GM10248 (cell line): ENCODE results near the gene EHMT2.
"Not testable (repeated sequence)": the region's sequence is repeated elsewhere in the genome, so short reads cannot be mapped to it uniquely, and the experiment has no call there.

Experiments
- CTCF ChIA-PET: fragments of 300-600 bp; sonication (Branson Sonifier 250); formaldehyde crosslinking; extraction: SDS; loops from one replicate; lab custom pipeline; 2021; ENCODE audit warnings: antibody characterized with exemption; lab: Yijun Ruan, JAX
- POLR2A ChIA-PET: fragments of 350-650 bp; sonication (Branson Sonifier 250); formaldehyde crosslinking; extraction: SDS; loops from one replicate; lab custom pipeline; 2020; ENCODE audit warnings: antibody characterized with exemption; lab: Yijun Ruan, JAX
- DNase-seq: peaks from one replicate; pipeline ENCODE4 v3.0.0; 2012; ENCODE audit errors: extremely low spot score
- TF ChIP-seq, protein P1 (sequence below): IDR thresholded peaks from 2 replicates; pipeline ENCODE4 v1.5.1; 2012; ENCODE audit warnings: mild to moderate bottlenecking, low read depth; ENCODE audit errors: extremely low read depth, missing control alignments, control extremely low read depth

EHMT2 gene

GRCh38 chr6:31838968-31839367 lies 58.5 kb downstream of the EHMT2 start:
- ChIA-PET CTCF (interaction anchor here (1.0 to 2.2 kb wide), 6 partner anchors 8 to 154 kb away, joined by 3 to 5 read pairs (median 4); partner anchors contain the start of gene VARS1), POLR2A (interaction anchor here (0.6 to 3.9 kb wide), 6 partner anchors 8 to 24 kb away, joined by 3 to 19 read pairs (median 4); partner anchors contain the start of genes HSPA1A, HSPA1B, HSPA1L and NEU1)
- TF ChIP-seq, protein P1, sequence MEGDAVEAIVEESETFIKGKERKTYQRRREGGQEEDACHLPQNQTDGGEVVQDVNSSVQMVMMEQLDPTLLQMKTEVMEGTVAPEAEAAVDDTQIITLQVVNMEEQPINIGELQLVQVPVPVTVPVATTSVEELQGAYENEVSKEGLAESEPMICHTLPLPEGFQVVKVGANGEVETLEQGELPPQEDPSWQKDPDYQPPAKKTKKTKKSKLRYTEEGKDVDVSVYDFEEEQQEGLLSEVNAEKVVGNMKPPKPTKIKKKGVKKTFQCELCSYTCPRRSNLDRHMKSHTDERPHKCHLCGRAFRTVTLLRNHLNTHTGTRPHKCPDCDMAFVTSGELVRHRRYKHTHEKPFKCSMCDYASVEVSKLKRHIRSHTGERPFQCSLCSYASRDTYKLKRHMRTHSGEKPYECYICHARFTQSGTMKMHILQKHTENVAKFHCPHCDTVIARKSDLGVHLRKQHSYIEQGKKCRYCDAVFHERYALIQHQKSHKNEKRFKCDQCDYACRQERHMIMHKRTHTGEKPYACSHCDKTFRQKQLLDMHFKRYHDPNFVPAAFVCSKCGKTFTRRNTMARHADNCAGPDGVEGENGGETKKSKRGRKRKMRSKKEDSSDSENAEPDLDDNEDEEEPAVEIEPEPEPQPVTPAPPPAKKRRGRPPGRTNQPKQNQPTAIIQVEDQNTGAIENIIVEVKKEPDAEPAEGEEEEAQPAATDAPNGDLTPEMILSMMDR, result no peak
- DNase-seq, result no peak

GRCh38 chr6:31838114-31838553 lies 59.4 kb downstream of the EHMT2 start:
- not testable (repeated sequence) for DNase-seq
- POLR2A ChIA-PET, result interaction anchor here (1.0 to 3.9 kb wide), 5 partner anchors 9 to 25 kb away, joined by 3 to 19 read pairs (median 4); partner anchors contain the start of genes HSPA1A, HSPA1B, HSPA1L and NEU1
- CTCF ChIA-PET, result interaction anchor here (1.0 to 2.2 kb wide), 6 partner anchors 9 to 154 kb away, joined by 3 to 5 read pairs (median 4); partner anchors contain the start of gene VARS1

GRCh38 chr6:31837369-31838113 lies 60.0 kb downstream of the EHMT2 start:
- DNase-seq, result no peak
- CTCF ChIA-PET, result interaction anchor here (1.3 to 2.2 kb wide), 7 partner anchors 8 to 52 kb away, joined by 3 to 5 read pairs (median 3); partner anchors contain the start of genes LSM2 and VARS1
- TF ChIP-seq, protein P1, result no peak
- POLR2A ChIA-PET, result interaction anchor here (0.6 to 3.9 kb wide), 8 partner anchors 10 to 341 kb away, joined by 3 to 30 read pairs (median 6); partner anchors contain the start of genes HSPA1A, HSPA1B, HSPA1L and NEU1

DNA sequence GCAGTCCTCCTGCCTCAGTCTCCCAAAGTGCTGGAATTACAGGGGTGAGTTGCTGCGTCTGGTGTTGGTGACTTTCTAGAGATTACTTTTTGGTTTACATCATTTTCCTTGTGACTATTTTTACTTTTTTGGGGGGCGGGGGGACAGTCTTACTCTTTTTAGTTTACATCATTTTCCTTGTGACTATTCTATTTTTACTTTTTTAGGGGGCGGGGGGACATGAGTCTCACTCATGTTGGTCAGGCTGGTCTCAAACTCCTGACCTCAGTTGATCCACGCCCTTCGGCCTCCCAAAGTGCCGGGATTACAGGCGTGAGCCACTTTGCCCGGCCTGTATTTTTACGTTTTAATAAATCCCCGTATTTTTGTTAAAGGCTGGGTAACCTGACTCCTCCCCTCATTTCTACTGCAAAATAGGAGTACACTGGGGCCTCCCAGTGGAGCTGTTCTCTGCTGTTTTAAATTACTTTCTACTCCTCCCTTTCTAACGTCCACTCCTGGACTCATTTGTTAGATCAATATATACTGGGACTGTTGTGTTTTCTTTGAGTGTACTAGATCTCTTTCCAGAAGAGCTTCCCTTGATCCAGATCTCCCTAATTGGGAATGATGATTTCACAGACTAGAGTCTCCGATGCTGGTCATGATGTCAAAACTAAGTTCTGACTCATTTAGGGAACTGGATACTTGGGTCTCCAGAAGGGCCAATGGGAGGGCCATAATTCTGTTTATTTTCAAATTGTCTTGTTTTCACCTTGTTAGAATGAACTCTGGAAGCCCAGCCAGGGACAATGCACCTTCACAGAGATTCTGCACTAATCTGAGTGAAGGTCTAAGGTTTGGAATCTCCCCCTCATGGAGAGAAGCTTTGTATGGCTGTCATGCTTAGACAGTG lies 60.8 kb downstream of the EHMT2 start:
- CTCF ChIA-PET, result interaction anchor here (1.3 to 1.7 kb wide), 5 partner anchors 9 to 52 kb away, joined by 3 to 5 read pairs (median 3); partner anchors contain the start of gene LSM2
- no peak for DNase-seq
- POLR2A ChIA-PET, result interaction anchor here (0.6 to 3.9 kb wide), 11 partner anchors 9 to 359 kb away, joined by 3 to 30 read pairs (median 7); partner anchors contain the start of genes ABHD16A, HSPA1A, HSPA1B and HSPA1L
- TF ChIP-seq, protein P1, result no peak

- no peak for DNase-seq
- TF ChIP-seq, protein P1, result no peak
- ChIA-PET POLR2A (interaction anchor here (0.6 to 3.9 kb wide), 11 partner anchors 9 to 360 kb away, joined by 3 to 30 read pairs (median 7); partner anchors contain the start of genes ABHD16A, HSPA1A, HSPA1B and HSPA1L), CTCF (interaction anchor here (1.4 to 1.5 kb wide), 2 partner anchors 10 to 53 kb away, joined by 3 read pairs; no protein-coding TSS in a partner anchor)
Measured at GRCh38 chr6:31836047-31836473, 61.4 kb downstream of the EHMT2 start.
